Trophoblast cell (in vitro differentiated cells and primary cell): ENCODE data around the gene DYNLT2B.

ENCODE experiments used
- DNase-seq, 2 donors: peaks; one replicate each; pipeline ENCODE4 v3.0.0-alpha.2; 2016
- H2AFZ ChIP-seq: 2 replicates; pipeline ENCODE4 v1.6.1; 2013; ENCODE audit warnings: low read length, moderate library complexity, mild to moderate bottlenecking; ENCODE audit not compliant: insufficient read depth, poor library complexity
- H2AK5ac ChIP-seq: 2 replicates; pipeline ENCODE4 v1.6.1; 2013; ENCODE audit warnings: mild to moderate bottlenecking, low read length
- H2BK120ac ChIP-seq: 2 replicates; pipeline ENCODE4 v1.6.1; 2013; ENCODE audit warnings: low read length, mild to moderate bottlenecking, moderate library complexity; ENCODE audit not compliant: insufficient read depth, poor library complexity
- H2BK12ac ChIP-seq: 2 replicates; pipeline ENCODE4 v1.6.1; 2013; ENCODE audit warnings: mild to moderate bottlenecking, low read length, moderate library complexity
- H2BK5ac ChIP-seq: 2 replicates; pipeline ENCODE4 v1.6.1; 2013; ENCODE audit warnings: low read length, low read depth, moderate library complexity, mild to moderate bottlenecking; ENCODE audit not compliant: poor library complexity
- H3K14ac ChIP-seq: 2 replicates; pipeline ENCODE4 v1.6.1; 2013; ENCODE audit warnings: mild to moderate bottlenecking, low read length
- H3K18ac ChIP-seq: 2 replicates; pipeline ENCODE4 v1.6.1; 2013; ENCODE audit warnings: mild to moderate bottlenecking, low read length
- H3K23ac ChIP-seq: 2 replicates; pipeline ENCODE4 v1.6.1; 2013; ENCODE audit warnings: low read length
- H3K27ac ChIP-seq: 2 replicates; pipeline ENCODE4 v1.5.1; 2013; ENCODE audit warnings: low read depth, mild to moderate bottlenecking, inconsistent platforms, low read length, moderate library complexity
- H3K27me3 ChIP-seq: 2 replicates; pipeline ENCODE4 v1.6.1; 2013; ENCODE audit warnings: inconsistent platforms, mild to moderate bottlenecking, low read length, moderate library complexity; ENCODE audit not compliant: insufficient read depth
- H3K36me3 ChIP-seq, 2 experiments: 1 replicate in 1 of 2; 2 replicates in 1 of 2; pipeline ENCODE4 v1.6.1; 2013; ENCODE audit warnings: low read length in 2 of 2, mild to moderate bottlenecking in 2 of 2, moderate library complexity in 1 of 2; ENCODE audit not compliant: insufficient read depth in 2 of 2, control insufficient read depth in 1 of 2
- H3K4ac ChIP-seq: 2 replicates; pipeline ENCODE4 v1.6.1; 2013; ENCODE audit warnings: low read depth, mild to moderate bottlenecking, low read length, moderate library complexity
- H3K4me1 ChIP-seq, 2 experiments: 1 replicate in 1 of 2; 2 replicates in 1 of 2; pipeline ENCODE4 v1.6.1; 2013; ENCODE audit warnings: low read length in 2 of 2, mild to moderate bottlenecking in 2 of 2, moderate library complexity in 1 of 2; ENCODE audit not compliant: insufficient read depth in 2 of 2, control insufficient read depth in 1 of 2
- H3K4me2 ChIP-seq: 2 replicates; pipeline ENCODE4 v1.6.1; 2013; ENCODE audit warnings: inconsistent platforms, mild to moderate bottlenecking, low read length, moderate library complexity
- H3K4me3 ChIP-seq: 2 replicates; pipeline ENCODE4 v1.5.1; 2013; ENCODE audit warnings: mild to moderate bottlenecking, low read depth, low read length, inconsistent platforms
- H3K79me1 ChIP-seq: one replicate; pipeline ENCODE4 v1.6.1; 2013; ENCODE audit warnings: low read length
- H3K79me2 ChIP-seq: 2 replicates; pipeline ENCODE4 v1.6.1; 2013; ENCODE audit warnings: low read length, mild to moderate bottlenecking; ENCODE audit not compliant: control insufficient read depth, insufficient read depth, poor library complexity
- H3K9ac ChIP-seq: 2 replicates; pipeline ENCODE4 v1.6.1; 2013; ENCODE audit warnings: mild to moderate bottlenecking, low read length
- H3K9me3 ChIP-seq: 2 replicates; pipeline ENCODE4 v1.6.1; 2013; ENCODE audit warnings: low read depth, mild to moderate bottlenecking, control low read depth, inconsistent platforms, low read length; ENCODE audit not compliant: insufficient read depth
- H4K12ac ChIP-seq: 2 replicates; pipeline ENCODE4 v1.6.1; 2013; ENCODE audit warnings: low read depth, mild to moderate bottlenecking, low read length, moderate library complexity
- H4K8ac ChIP-seq: 2 replicates; pipeline ENCODE4 v1.6.1; 2013; ENCODE audit warnings: low read depth, mild to moderate bottlenecking, low read length, moderate library complexity
- H4K91ac ChIP-seq: one replicate; pipeline ENCODE4 v1.6.1; 2013; ENCODE audit warnings: low read depth, mild to moderate bottlenecking, low read length, moderate library complexity
- WGBS: extraction: QIAGEN DNeasy Blood & Tissue Kit; methylation state at CpG from one replicate; pipeline ENCODE4 v1.1.7; 2013; ENCODE audit warnings: missing lambda C conversion rate; ENCODE audit not compliant: insufficient read length, insufficient coverage; ENCODE audit errors: extremely low coverage; 5-methylcytosine and 5-hydroxymethylcytosine counted together

Gene DYNLT2B

DNA sequence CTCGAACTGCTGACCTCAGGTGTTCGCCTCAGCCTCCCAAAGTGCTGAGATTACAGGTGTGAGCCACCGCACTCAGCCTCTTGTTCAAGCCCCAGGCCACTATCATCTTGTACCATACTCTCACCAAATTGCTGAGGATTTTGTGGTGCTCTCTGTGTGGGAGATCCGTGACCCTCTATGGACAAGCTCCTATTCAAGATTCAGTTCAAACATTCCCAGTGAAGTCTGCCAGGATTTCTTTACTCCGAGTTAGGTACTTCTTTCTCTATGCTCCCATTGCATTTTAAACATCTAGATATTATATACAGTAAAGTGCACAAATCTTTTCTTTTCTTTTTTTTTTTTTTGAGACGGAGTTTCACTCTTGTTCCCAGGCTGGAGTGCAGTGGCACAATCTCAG lies 21.0 kb upstream of the DYNLT2B start:
- Histone ChIP-seq H2BK120ac (no peak overlapping the region), H3K23ac (no peak overlapping the region)
- no CpG with 5 or more reads among the region's 6 CpGs for WGBS

DNA sequence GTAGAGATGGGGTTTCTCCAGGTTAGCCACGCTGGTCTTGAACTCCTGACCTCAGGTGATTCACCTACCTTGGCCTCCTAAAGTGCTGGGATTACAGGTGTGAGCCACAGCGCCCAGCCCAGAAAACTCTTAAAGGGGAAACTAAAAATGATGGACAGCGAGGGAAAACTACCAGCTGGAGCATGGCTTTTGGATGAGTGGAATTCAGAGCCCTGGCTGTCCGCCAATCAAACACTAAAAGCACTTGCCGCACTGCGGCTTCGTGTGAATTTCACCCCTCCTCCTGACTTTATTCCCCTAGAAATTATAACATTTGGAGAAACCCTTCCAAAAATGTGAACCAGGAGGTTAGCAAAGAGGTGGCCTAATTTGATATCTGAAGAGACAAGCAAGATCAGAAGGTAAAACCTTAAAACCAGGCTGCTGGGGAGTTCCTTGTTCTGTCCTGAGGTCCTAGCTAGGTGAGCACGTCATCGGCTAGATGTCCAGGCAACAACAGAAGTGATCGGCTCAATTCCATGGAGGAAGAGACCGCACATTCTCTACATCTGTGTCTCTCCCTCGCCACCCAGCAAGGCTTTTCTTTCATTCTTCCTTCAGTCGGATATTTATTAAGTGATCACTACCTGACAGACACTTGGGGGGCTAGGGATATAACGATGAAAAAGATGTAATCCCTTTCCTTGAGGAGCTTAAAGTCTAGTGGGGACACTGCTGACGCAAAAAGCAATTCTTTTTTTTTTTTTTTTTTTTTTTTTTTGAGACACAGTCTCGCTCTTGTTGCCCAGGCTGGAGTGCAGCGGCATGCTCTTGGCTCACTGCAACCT lies 18.5 kb upstream of the DYNLT2B start:
- Histone ChIP-seq H2BK120ac (no peak overlapping the region), H3K4me2 (no peak overlapping the region), H3K9ac (no peak overlapping the region), H3K4me3 (no peak overlapping the region), H3K4me1 (no peaks in the 10 kb centered on the region), H3K36me3 (no peaks in the 10 kb centered on the region), H2AFZ (no peak overlapping the region), H2BK12ac (no peak overlapping the region), H3K79me2 (no peaks in the 10 kb centered on the region), H3K27ac (no peak overlapping the region), H3K23ac (no peak overlapping the region), H3K9me3 (no peaks in the 10 kb centered on the region), H3K4ac (no peak overlapping the region), H2BK5ac (no peak overlapping the region), H4K91ac (no peak overlapping the region), H3K14ac (no peak overlapping the region), H2AK5ac (no peak overlapping the region), H4K8ac (no peak overlapping the region), H3K27me3 (no peaks in the 10 kb centered on the region), H3K79me1 (peaks cover 1% of the 10 kb centered on the region), H4K12ac (no peak overlapping the region), H3K18ac (no peak overlapping the region)
- no peak for DNase-seq
- no CpG with 5 or more reads among the region's 17 CpGs for WGBS

More for the DNA sequence above, 21.0 kb upstream of the DYNLT2B start:
- Histone ChIP-seq H3K4ac (no peak overlapping the region), H3K36me3 (no peaks in the 10 kb centered on the region), H3K79me1 (peaks cover 1% of the 10 kb centered on the region), H3K14ac (no peak overlapping the region), H3K4me2 (no peak overlapping the region), H3K27me3 (no peaks in the 10 kb centered on the region), H3K27ac (no peak overlapping the region), H3K9ac (no peak overlapping the region), H2AK5ac (no peak overlapping the region), H4K91ac (no peak overlapping the region), H2AFZ (no peak overlapping the region), H4K8ac (no peak overlapping the region), H4K12ac (no peak overlapping the region), H3K9me3 (no peaks in the 10 kb centered on the region), H2BK5ac (no peak overlapping the region), H2BK12ac (no peak overlapping the region), H3K4me3 (no peak overlapping the region), H3K4me1 (no peaks in the 10 kb centered on the region), H3K79me2 (no peaks in the 10 kb centered on the region), H3K18ac (no peak overlapping the region)
- DNase-seq: no peak

DNA sequence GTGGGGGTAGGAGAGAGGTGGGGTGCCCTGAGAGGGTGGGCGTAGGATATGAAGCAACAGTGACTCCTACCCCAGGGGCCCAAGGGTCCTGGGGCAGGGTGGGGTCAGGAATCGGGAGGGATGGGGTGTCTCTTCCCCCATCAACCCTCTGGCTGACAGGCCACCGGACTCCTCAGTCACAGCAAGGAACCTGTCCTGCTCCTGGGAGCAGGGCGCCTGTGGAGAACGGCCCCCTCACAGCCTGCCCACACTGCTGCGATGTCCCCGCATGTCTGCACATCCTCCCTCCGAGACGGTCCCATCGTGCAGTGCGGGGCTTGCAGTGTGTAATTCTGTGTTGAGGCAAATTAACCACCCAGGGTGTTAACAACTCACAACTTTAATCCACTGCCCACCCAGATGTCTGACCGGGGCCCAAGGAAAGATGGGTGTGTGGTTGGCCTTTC lies 17.5 kb upstream of the DYNLT2B start:
- Histone ChIP-seq H2BK120ac (no peak overlapping the region), H4K8ac (no peak overlapping the region), H3K9me3 (no peaks in the 10 kb centered on the region), H3K27ac (no peak overlapping the region), H2AFZ (no peak overlapping the region), H3K23ac (no peak overlapping the region), H3K79me1 (peaks cover 1% of the 10 kb centered on the region), H3K36me3 (no peaks in the 10 kb centered on the region), H2BK12ac (no peak overlapping the region), H4K91ac (no peak overlapping the region), H2AK5ac (no peak overlapping the region), H4K12ac (no peak overlapping the region), H3K4me1 (no peaks in the 10 kb centered on the region), H3K18ac (no peak overlapping the region), H3K27me3 (no peaks in the 10 kb centered on the region), H2BK5ac (no peak overlapping the region), H3K4me2 (no peak overlapping the region), H3K4me3 (no peak overlapping the region), H3K79me2 (no peaks in the 10 kb centered on the region), H3K4ac (no peak overlapping the region), H3K9ac (no peak overlapping the region), H3K14ac (no peak overlapping the region)
- no peak for DNase-seq
- WGBS: no CpG with 5 or more reads among the region's 12 CpGs

GRCh38 chr3:196334982-196335381 lies 16.9 kb upstream of the DYNLT2B start:
- no peak overlapping the region for H3K4ac ChIP-seq
- H3K9me3 ChIP-seq: no peaks in the 10 kb centered on the region
- no peak overlapping the region for H3K4me2 ChIP-seq
- no peak overlapping the region for H3K18ac ChIP-seq
- H2BK5ac ChIP-seq: no peak overlapping the region
- no peak overlapping the region for H4K91ac ChIP-seq
- DNase-seq: no peak
- H3K4me3 ChIP-seq: no peak overlapping the region
- no peaks in the 10 kb centered on the region for H3K27me3 ChIP-seq
- H3K27ac ChIP-seq: no peak overlapping the region
- H2BK12ac ChIP-seq: no peak overlapping the region
- no peaks in the 10 kb centered on the region for H3K4me1 ChIP-seq
- H4K12ac ChIP-seq: no peak overlapping the region
- no peak overlapping the region for H3K9ac ChIP-seq
- no peak overlapping the region for H3K23ac ChIP-seq
- no peak overlapping the region for H2AK5ac ChIP-seq
- no CpG with 5 or more reads among the region's 1 CpG for WGBS
- no peak overlapping the region for H2AFZ ChIP-seq
- no peak overlapping the region for H3K14ac ChIP-seq
- no peak overlapping the region for H2BK120ac ChIP-seq
- H3K36me3 ChIP-seq: no peaks in the 10 kb centered on the region
- H3K79me2 ChIP-seq: no peaks in the 10 kb centered on the region
- peaks cover 1% of the 10 kb centered on the region for H3K79me1 ChIP-seq
- no peak overlapping the region for H4K8ac ChIP-seq
